ENCODE data around the gene TMEM91. TPM values are rescaled to one million over a fixed set of nuclear protein-coding genes. Genes with fewer than 3 reads are reported as not detected.
A peak's percentile ranks its signal among the peaks of the same experiment; 100 is the strongest.

TMEM91 gene
- 7.1 and 11.8 TPM in 2 replicates for total RNA-seq
- total RNA-seq (2013), result 5.0 TPM
- 6.3 and 8.0 TPM in 2 replicates for polyA plus RNA-seq
- polyA minus RNA-seq, result 1.5 and 4.9 TPM in 2 replicates

DNA sequence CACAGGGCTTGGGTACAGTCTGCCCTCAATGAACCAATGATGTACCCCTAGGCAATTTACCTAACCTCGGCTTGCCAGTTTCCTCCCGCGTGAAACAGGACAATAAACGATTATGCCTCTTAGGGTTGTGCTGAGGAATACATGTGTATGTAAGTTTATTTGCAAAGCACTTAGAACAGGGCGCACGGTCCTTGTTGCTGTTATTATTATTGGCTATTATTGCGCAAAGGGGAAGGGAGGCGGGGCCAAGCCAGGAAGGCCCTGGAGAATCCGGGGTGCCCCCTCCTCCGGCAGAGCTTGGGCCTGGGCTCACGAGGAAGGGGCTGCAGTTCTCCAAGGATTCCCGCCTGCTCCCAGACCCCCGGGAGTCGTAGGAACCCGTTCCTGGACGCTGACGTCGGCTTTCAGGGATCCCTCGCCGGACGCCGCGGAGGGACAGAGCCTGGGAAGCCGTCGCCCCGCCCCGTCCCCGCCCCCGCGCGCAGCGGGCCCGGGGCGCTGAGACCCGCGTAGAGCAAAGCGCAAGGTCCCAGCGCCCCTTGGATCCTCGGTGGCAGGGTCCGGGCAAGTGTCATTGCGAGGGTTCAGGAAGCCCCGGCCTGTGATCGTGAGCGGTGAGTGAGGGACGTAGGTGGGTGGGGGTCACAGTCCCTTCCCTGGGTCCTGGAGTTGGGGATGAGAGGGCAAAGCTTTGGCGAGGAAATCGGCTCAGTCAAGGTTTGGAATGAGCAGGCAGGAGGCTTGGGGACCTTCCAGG is at the start of gene TMEM91:
TSS of gene TMEM91 (plus strand) at position 293 of the 757 bp plus-strand sequence. CDS start 1,777 bp downstream, outside the sequence.
- DNase-seq (no peak), ATAC-seq (ENCODE audit: low read depth) (peak; percentile 34)
- peak within 1 kb of the TSS; percentile 59 for H3K9ac ChIP-seq (ENCODE audit: low read length)
- peak within 1 kb of the TSS; percentile 48 to 67 (median 60) for H3K4me3 ChIP-seq (ENCODE audit: control extremely low read depth in 1 of 5, extremely low read depth in 1 of 5, insufficient read depth in 1 of 5, low read depth in 2 of 5, low read length in 4 of 5)
- H3K4me1 ChIP-seq (ENCODE audit: control insufficient read depth in 2 of 2, insufficient read depth in 2 of 2, low read length in 2 of 2), result peaks cover 12 to 24% of the 10 kb centered on the region in 2 donors
- H3K4me2 ChIP-seq (replicated peaks; ENCODE audit: low read depth, low read length, poor library complexity, severe bottlenecking), result peak within 1 kb of the TSS; percentile 82
- H3K27ac ChIP-seq (ENCODE audit: low read length in 2 of 2), result no peak within 1 kb of the TSS
- ChIA-PET CTCF (interaction anchor here (0.7 kb wide), 1 partner anchor 11 kb away, joined by 3 read pairs; no protein-coding TSS in a partner anchor), POLR2A (no interaction called here)
- no peaks in the 10 kb centered on the region for H3K27me3 Mint-ChIP-seq
- peak within 1 kb of the TSS; percentile 79 for H2AFZ ChIP-seq (ENCODE audit: insufficient read depth, low read depth, low read length, poor library complexity, severe bottlenecking)
- H3K4me3 Mint-ChIP-seq, result peak within 1 kb of the TSS; percentile 71
- H3K27ac Mint-ChIP-seq, result peak within 1 kb of the TSS; percentile 39
- no peaks in the 10 kb centered on the region for H3K9me3 Mint-ChIP-seq (ENCODE audit: insufficient read depth)
- H3K9me3 ChIP-seq (ENCODE audit: control extremely low read depth in 1 of 3, control insufficient read depth in 2 of 3, insufficient read depth in 1 of 3, low read length in 2 of 3), result no peaks in the 10 kb centered on the region
- H3K27me3 ChIP-seq (replicated peaks in 1 of 4; ENCODE audit: control extremely low read depth in 1 of 4, control insufficient read depth in 3 of 4, insufficient read depth in 4 of 4, low read length in 3 of 4), result no peaks in the 10 kb centered on the region
- WGBS (ENCODE audit: insufficient coverage), result 9% methylated on average over 44 of the region's 47 CpGs
- H3K36me3 ChIP-seq (replicated peaks in 1 of 2; ENCODE audit: control extremely low read depth in 1 of 2, control insufficient read depth in 1 of 2, extremely low read depth in 1 of 2, insufficient read depth in 2 of 2, low read length in 1 of 2), result no peaks in the 10 kb centered on the region
- peaks cover 13% of the 10 kb centered on the region for H3K79me2 ChIP-seq (ENCODE audit: control insufficient read depth, insufficient read depth, low read length)
- TF ChIP-seq, protein P1, sequence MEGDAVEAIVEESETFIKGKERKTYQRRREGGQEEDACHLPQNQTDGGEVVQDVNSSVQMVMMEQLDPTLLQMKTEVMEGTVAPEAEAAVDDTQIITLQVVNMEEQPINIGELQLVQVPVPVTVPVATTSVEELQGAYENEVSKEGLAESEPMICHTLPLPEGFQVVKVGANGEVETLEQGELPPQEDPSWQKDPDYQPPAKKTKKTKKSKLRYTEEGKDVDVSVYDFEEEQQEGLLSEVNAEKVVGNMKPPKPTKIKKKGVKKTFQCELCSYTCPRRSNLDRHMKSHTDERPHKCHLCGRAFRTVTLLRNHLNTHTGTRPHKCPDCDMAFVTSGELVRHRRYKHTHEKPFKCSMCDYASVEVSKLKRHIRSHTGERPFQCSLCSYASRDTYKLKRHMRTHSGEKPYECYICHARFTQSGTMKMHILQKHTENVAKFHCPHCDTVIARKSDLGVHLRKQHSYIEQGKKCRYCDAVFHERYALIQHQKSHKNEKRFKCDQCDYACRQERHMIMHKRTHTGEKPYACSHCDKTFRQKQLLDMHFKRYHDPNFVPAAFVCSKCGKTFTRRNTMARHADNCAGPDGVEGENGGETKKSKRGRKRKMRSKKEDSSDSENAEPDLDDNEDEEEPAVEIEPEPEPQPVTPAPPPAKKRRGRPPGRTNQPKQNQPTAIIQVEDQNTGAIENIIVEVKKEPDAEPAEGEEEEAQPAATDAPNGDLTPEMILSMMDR (IDR thresholded peaks at IDR 0.05), result no peak
- TF ChIP-seq EZH2 (IDR thresholded peaks at IDR 0.05; ENCODE audit: borderline replicate concordance, insufficient read depth, low read depth, low read length, poor library complexity, severe bottlenecking), result no peak
- peaks cover 23% of the 10 kb centered on the region for H3K4me1 Mint-ChIP-seq
- intact Hi-C loops (cut with micrococcal nuclease), result no loop called here
- no peaks in the 10 kb centered on the region for H4K20me1 ChIP-seq (ENCODE audit: control insufficient read depth, insufficient read depth, low read length, poor library complexity, severe bottlenecking)

Measured in B cell (primary cell).